K562 (cell line): ENCODE data around the gene GUF1. TPM values are rescaled to one million over a fixed set of nuclear protein-coding genes. Genes with fewer than 3 reads are reported as not detected.
A peak's percentile ranks its signal among the peaks of the same experiment; 100 is the strongest.

Source experiments
- ARID2 ChIP-seq: fragments of 450-650 bp; IDR thresholded peaks from 2 replicates; pipeline ENCODE4 v1.6.1; 2017; ENCODE audit warnings: antibody characterized with exemption, mild to moderate bottlenecking
- ATF2 ChIP-seq: sonication (generic); formaldehyde crosslinking; IDR thresholded peaks from 2 replicates; pipeline ENCODE4 v1.8.1; 2022; ENCODE audit warnings: missing genetic modification reagents
- CHD4 ChIP-seq: fragments of 200-600 bp; sonication (generic); IDR thresholded peaks from 3 replicates; pipeline ENCODE4 v1.6.1; 2012; ENCODE audit warnings: low read depth, mild to moderate bottlenecking, mixed read lengths, low read length, inconsistent platforms; ENCODE audit not compliant: insufficient read depth, insufficient replicate concordance, poor library complexity, severe bottlenecking
- E2F1 ChIP-seq: sonication (generic); formaldehyde crosslinking; IDR thresholded peaks from 2 replicates; pipeline ENCODE4 v1.8.1; 2023; ENCODE audit warnings: mild to moderate bottlenecking, missing genetic modification reagents, moderate library complexity
- HDAC8 ChIP-seq: fragments of 450-650 bp; IDR thresholded peaks from 2 replicates; pipeline ENCODE4 v1.6.1; 2016; ENCODE audit warnings: mild to moderate bottlenecking, missing genetic modification characterization, moderate library complexity, missing compliant biosample characterization
- MAFK ChIP-seq: IDR thresholded peaks from 2 replicates; pipeline ENCODE4 v1.6.1; 2011; ENCODE audit warnings: low read length, improper control_type of control experiment
- MNT ChIP-seq, 2 experiments: fragments of 450-650 bp; conservative IDR thresholded peaks; 2 replicates each; pipeline ENCODE4 v1.6.1; 2017; ENCODE audit warnings: mild to moderate bottlenecking in 2 of 2, moderate library complexity in 2 of 2
- NCOA1 ChIP-seq: fragments of 450-650 bp; IDR thresholded peaks from 2 replicates; pipeline ENCODE4 v1.6.1; 2016; ENCODE audit warnings: low read depth
- NCOA6 ChIP-seq: fragments of 450-650 bp; IDR thresholded peaks from 2 replicates; pipeline ENCODE4 v1.6.1; 2017; ENCODE audit warnings: mild to moderate bottlenecking
- PRPF4 ChIP-seq: fragments of 200-400 bp; formaldehyde crosslinking; IDR thresholded peaks from one replicate; pipeline ENCODE4 v1.6.1; 2017; ENCODE audit warnings: low read length, low read depth, mild to moderate bottlenecking; ENCODE audit not compliant: insufficient read depth, poor library complexity, severe bottlenecking
- SAFB ChIP-seq: fragments of 200-400 bp; formaldehyde crosslinking; IDR thresholded peaks from 2 replicates; pipeline ENCODE4 v1.6.1; 2017; ENCODE audit warnings: low read depth, low read length, borderline replicate concordance
- SMC3 ChIP-seq: conservative IDR thresholded peaks from 2 replicates; pipeline ENCODE4 v1.6.1; 2011; ENCODE audit warnings: low read depth, low read length, improper control_type of control experiment; ENCODE audit not compliant: insufficient read depth
- SP2 ChIP-seq: IDR thresholded peaks from 2 replicates; pipeline ENCODE4 v1.6.1; 2011; ENCODE audit warnings: mild to moderate bottlenecking, low read depth, low read length, moderate library complexity; ENCODE audit not compliant: poor library complexity, severe bottlenecking; ENCODE audit errors: extremely low read depth
- SREBF2 ChIP-seq: sonication (generic); formaldehyde crosslinking; IDR thresholded peaks from 2 replicates; pipeline ENCODE4 v1.4.0; 2020; ENCODE audit warnings: mild to moderate bottlenecking, missing genetic modification reagents
- XRCC5 ChIP-seq: fragments of 200-400 bp; formaldehyde crosslinking; IDR thresholded peaks from 2 replicates; pipeline ENCODE4 v1.6.1; 2017; ENCODE audit warnings: low read depth, mild to moderate bottlenecking, low read length
- ZMIZ1 ChIP-seq, 2 experiments: fragments of 150-350 bp in 1 of 2; IDR thresholded peaks; 2 replicates each; pipeline ENCODE4 v1.6.1; 2012 to 2016; ENCODE audit warnings: low read depth in 2 of 2, low read length in 2 of 2, mild to moderate bottlenecking in 1 of 2, moderate library complexity in 1 of 2
- ZNF143 ChIP-seq: sonication (generic); formaldehyde crosslinking; IDR thresholded peaks from 2 replicates; pipeline ENCODE4 v1.9.0; 2022; ENCODE audit warnings: mild to moderate bottlenecking, missing genetic modification reagents
- ZNF239 ChIP-seq: fragments of 250-450 bp; sonication (Bioruptor Pico); IDR thresholded peaks from 2 replicates; pipeline ENCODE4 v1.4.0; 2020; ENCODE audit warnings: mild to moderate bottlenecking
- ZNF561 ChIP-seq: fragments of 450-650 bp; formaldehyde crosslinking; conservative IDR thresholded peaks from 2 replicates; pipeline ENCODE4 v1.4.0; 2020; ENCODE audit warnings: mild to moderate bottlenecking, moderate library complexity
- polyA plus RNA-seq, 8 experiments: library from polyadenylated mRNA; depleted of rRNA in 4 of 8; stranded (reverse) in 5 of 8; unstranded in 3 of 8; fragments of >200 nt; fragmentation: Nextera tagmentation in 2 of 8; fragmentation: Illumina TruSeq in 1 of 8; extraction: Ambion mirVana in 2 of 8; extraction: Trizol in 1 of 8; gene quantifications; 2 replicates each; pipeline versions ENCODE4 v1.2.1 to v1.2.3, GENCODE V29; 2011 to 2014; ENCODE audit warnings: inconsistent platforms in 1 of 8, missing spikeins in 1 of 8
- total RNA-seq, 7 experiments: library from RNA; depleted of rRNA in 6 of 7; stranded (reverse); fragments of >200 nt in 6 of 7; fragmentation: Illumina TruSeq in 2 of 7; extraction: Trizol in 2 of 7; gene quantifications; 2 replicates each; pipeline versions ENCODE4 v1.2.1 to v1.2.3, GENCODE V29; 2011 to 2021; ENCODE audit warnings: low replicate concordance in 1 of 7

Gene GUF1
- total and polyA plus RNA-seq, 9 of the 15 experiments (the other 6 are each of a cell fraction or from before 2014, with no cell fraction given), result 8.1 to 47.5 (median 25.0) TPM

GRCh38 chr4:44726038-44726871 is 48.0 kb downstream of the GUF1 start, which contains the start of gene GNPDA2 (continued):
- TF ChIP-seq SAFB (0 out of 2 replicates have a peak, but pooled peaks have one; percentile 31), PRPF4 (no peak), SMC3 (no peak), ATF2 (CRISPR knock-in tag) (no peak), SREBF2 (CRISPR knock-in tag) (no peak), ZNF239 (CRISPR knock-in tag) (no peak), ZMIZ1 (IDR thresholded peaks at IDR 0.05; ENCODE audit: low read depth in 2 of 2, low read length in 2 of 2) (0 out of 4 replicates have a peak, but pooled peaks of 1 of the 2 experiments have one; percentile 21), ZNF561 (CRISPR knock-in tag) (no peak), SP2 (no peak), CHD4 (no peak), ARID2 (no peak), NCOA1 (no peak), MNT (conservative IDR thresholded peaks at IDR 0.05) (peak in 1 of 2 experiments; percentile 26; a peak in 1 of 4 replicates), NCOA6 (no peak), XRCC5 (no peak), ZNF143 (no peak), MAFK (no peak), E2F1 (CRISPR knock-in tag) (0 out of 2 replicates have a peak, but pooled peaks have one; percentile 27), HDAC8 (tag) (0 out of 2 replicates have a peak, but pooled peaks have one; percentile 24)
